Thyroid gland (tissue), 4 donors: ENCODE data around the gene GMCL2.

ENCODE experiments used
- CTCF ChIP-seq, 6 experiments: fragments of 200-600 bp in 3 of 6; fragments of 450-650 bp in 3 of 6; sonication (generic) in 3 of 6; IDR thresholded peaks; one replicate each; pipeline ENCODE4 v1.5.1; 2016 to 2019; ENCODE audit warnings: antibody characterized with exemption in 6 of 6, mild to moderate bottlenecking in 2 of 6, inconsistent platforms in 1 of 6, moderate library complexity in 1 of 6
- POLR2A ChIP-seq, 2 donors: fragments of 450-650 bp; IDR thresholded peaks; one replicate each; pipeline ENCODE4 v1.6.1; 2017; ENCODE audit warnings: antibody characterized with exemption in 2 of 2, mild to moderate bottlenecking in 2 of 2, moderate library complexity in 1 of 2

- no peak for TF ChIP-seq CTCF (IDR thresholded peaks at IDR 0.05)
- no peak for TF ChIP-seq POLR2A (IDR thresholded peaks at IDR 0.05)
These were observed 32.1 kb downstream of the GMCL2 start for GRCh38 chr5:178155065-178155464.
